GM19372 (cell line): Measurements from ENCODE around the gene ITGA11.

Source experiments
- ATAC-seq: cut with Tn5 transposase; IDR thresholded peaks from one replicate; pipeline ENCODE4 v1.9.1; 2021; ENCODE audit warnings: mild to moderate bottlenecking, low read depth, moderate library complexity; ENCODE audit not compliant: unreplicated experiment

Gene ITGA11

GRCh38 chr15:68364028-68364659, 67.8 kb downstream of the ITGA11 start:
- no peak for ATAC-seq

GRCh38 chr15:68363353-68363752, 68.6 kb downstream of the ITGA11 start:
- no peak for ATAC-seq

DNA sequence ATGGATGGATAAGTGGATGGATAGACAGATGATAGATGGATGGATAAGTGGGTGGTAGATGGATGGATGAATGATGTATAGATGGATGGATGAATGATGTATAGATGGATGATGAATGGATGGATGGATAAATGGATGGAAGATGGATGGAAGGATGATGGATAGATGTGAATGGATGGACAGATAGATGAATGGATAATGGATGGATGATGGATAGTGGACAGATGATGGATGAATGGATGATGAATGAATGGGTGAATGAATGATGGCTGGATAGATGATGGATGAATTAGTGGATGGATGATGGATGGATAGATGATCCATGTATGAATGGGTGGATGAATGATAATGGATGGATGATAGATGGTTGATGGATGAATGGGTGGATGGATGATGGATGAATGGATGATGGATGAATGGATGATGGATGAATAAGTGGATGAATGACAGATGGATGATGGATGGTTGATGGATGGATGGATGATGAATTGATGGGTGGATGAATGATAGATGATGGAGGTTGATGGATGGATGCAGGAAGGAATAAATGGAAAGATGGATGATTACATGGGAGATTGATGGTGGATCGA, 69.3 kb downstream of the ITGA11 start:
- no peak for ATAC-seq

DNA sequence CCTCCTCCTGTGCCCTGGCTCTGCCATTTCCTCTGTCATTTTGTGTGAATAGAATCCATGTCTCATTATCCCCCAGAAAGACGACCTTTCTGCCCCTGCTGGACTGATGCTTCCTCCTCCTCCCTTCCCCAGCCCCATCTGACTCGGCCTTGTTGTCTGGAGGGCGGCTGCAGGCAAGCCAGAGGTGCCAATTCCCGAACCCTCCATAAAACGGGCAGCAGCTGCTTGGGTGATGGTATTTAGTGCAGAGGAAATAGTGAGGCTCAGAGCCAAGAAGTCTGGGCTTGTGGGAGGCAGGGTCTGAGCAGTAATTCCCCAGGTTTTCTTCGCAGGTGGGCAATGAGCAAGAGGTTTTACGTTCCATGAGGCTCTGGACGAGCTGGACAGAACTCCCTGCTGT, 71.2 kb downstream of the ITGA11 start:
- no peak for ATAC-seq

- ATAC-seq: no peak
Observed at GRCh38 chr15:68356778-68357177, 75.2 kb downstream of the ITGA11 start.

DNA sequence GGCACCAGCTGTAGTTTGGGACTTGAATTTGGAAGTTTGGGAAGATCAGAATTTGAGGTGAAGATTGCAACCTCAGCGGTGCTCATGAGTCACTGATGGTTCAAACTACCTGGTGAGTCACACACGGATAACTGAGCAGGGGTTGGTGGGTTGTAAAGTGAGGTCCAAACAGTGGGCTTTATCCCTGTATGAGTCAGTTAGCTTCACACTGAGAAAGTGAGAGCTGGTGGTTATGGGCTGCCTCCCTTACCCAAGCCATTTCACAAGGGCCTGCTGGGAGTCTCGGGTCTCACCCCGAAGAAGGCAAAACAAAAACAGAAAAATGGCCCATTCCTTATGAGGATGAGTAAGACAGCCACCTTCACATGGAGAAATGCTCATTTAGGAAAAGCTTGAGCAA, 77.0 kb downstream of the ITGA11 start:
- ATAC-seq: no peak

DNA sequence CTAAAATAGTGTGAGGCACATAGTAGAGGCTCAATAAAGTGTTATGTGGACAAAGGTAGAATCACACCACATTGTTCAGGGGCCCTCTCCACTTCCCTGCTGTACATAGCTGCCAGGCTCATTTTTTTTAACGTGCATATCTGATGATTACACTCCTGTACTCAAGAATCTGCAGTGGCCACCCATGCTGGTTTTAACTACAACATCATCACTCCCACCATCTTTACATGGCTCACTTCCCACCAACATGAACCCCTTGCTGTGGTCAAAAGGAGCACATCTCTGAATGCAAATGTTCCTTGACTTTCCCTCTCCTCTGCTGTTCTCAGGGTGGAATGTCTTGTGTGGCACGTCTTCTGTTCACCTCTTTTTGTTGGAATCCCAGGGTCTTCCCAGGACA, 77.7 kb downstream of the ITGA11 start:
- no peak for ATAC-seq

DNA sequence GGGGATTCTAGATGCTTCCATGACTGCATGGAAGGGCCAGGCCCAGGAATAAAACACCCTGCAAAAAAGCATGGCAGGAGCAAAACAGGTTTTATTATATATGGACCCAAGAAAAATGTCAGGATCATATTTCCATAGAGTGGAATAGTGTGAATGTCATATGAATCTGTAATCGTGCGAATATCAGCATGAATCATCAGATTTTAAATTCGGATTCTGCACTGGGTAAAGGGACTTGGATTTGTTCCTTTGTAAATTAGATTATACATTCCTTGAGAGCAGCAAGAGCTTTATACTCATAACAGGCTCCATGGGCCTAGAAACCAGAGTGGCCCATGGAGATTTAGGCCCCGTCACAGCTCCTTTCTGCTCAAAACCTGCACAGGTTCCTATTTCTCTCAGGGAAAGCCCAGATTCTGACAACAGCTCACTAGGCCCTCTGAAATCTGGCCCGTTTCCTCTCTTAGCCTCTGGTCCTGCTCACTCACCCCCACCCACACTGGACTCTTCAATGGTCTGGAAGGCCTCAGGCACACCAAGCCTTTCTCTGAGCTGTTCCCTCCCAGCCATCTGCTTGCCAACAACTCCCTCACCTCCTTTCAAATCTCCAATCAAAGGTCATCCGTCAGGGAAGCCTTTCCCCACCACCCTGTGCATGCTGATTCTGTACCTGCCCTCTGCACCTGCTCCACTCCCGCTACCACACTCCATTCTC, 78.4 kb downstream of the ITGA11 start:
- ATAC-seq: no peak

GRCh38 chr15:68352401-68353062, 79.4 kb downstream of the ITGA11 start:
- ATAC-seq: no peak

GRCh38 chr15:68349151-68349550, 82.8 kb downstream of the ITGA11 start:
- ATAC-seq: no peak

GRCh38 chr15:68348606-68349005, 83.4 kb downstream of the ITGA11 start:
- no peak for ATAC-seq

GRCh38 chr15:68348081-68348480, 83.9 kb downstream of the ITGA11 start:
- ATAC-seq: no peak

- no peak for ATAC-seq
Observed at GRCh38 chr15:68347392-68347791, 84.6 kb downstream of the ITGA11 start.

- ATAC-seq: no peak
Observed at GRCh38 chr15:68346979-68347378, 85.0 kb downstream of the ITGA11 start.

- no peak for ATAC-seq
Observed at GRCh38 chr15:68345481-68345880, 86.5 kb downstream of the ITGA11 start.

DNA sequence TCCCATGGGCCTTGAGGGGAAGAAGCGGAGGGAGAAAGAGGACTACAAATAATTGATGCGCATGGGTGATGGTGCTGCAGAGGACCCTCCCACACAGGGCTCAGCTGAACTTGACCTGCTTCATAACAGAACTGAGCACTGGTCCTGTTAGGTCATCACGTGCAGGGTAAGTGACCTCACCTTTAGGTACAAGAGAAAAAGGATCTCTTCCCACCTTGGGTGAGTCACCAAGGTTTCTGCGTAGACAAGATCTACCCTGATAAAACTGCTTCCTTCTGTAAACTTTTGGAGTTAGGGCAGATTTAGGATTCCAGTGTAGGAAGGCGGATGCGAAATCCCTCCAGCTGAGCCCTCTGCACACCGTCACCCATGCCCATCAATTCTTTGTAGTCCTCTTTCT, 87.4 kb downstream of the ITGA11 start:
- ATAC-seq: no peak

DNA sequence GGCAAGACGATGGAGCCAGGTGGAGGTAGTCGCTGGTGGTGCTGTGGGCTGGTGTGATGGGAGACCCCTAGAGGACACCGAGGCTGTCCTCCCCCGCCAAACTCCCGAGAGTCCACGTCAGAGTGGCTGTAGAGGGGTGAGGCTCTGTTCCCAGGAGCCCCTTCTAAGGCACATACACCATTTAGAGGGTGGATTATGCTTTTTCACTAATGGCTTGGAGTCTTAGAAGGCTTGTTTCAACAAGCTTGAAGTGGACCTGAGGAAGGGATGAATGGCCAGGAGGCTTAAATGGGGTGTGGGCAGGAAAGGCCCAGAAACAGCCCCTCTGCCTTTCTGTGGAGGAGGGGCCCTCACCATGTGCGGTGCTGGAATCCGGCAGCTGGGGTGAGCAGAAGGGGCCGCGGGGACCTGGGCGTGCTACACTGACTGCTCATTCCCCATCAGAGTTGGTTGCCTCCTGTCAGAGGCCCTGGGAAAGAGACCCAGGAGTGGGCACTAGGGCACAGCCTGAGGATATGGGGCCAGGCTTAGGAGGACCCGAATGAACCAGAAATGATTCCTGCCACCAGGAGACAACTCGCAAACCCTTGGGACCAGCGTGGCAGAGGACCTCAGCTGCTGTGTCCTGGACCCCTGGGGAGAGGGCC, 88.3 kb downstream of the ITGA11 start:
- ATAC-seq: no peak

- ATAC-seq: no peak
Observed at GRCh38 chr15:68341760-68342725, 89.9 kb downstream of the ITGA11 start.

DNA sequence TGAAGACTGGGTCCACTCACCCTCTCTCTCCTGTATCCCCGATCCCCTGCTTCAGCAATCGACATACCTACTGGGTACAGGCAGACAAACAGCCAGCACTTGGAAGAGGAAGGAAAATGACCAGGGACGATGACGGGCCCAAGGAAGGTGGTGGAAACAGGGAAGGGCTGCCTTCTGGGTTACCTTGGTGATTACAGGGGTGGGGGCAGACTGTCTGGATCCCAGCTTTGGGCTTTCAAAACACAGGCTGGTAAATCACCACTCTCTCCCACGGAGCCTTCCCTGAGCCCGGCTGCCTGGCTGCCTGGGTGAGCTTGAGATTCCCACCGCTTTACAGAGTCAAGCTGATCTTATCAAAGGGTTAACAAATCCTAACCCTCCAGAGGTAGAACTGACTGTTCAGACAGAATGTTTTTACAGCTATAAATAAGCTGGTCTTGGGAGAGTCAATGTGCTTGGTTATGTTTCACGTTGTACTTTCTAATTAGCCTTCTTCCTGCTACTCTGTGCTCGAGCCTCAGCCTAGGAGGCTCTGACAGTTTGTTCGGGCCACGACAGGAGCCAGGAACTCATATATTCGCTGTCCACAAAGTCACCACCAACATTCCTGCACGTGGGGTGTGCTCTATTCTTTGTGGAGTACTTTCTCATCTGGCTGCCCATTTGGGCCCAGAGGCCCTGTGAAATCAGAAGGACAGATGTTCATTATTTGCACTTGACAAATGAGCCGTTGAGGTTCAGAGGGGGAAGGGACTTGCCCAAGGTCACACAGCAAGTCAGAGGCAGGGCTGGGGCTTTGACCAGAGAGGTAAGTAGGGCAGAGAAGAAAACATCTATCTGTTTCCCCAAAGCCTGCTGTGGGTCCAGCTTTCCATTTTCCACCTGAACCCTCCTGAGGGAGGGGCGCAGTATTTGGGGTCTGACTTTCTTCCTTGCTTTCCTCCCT, 91.0 kb downstream of the ITGA11 start:
- no peak for ATAC-seq
